Activated CD8-positive, alpha-beta memory T cell treated with anti-CD3 and anti-CD28 coated beads for 1 hour (primary cell): ENCODE measurements around the gene SMAP2.

Source experiments
- DNase-seq, 2 donors: peaks; one replicate each; pipeline ENCODE4 v3.0.0-alpha.2; 2020; ENCODE audit warnings: low read depth in 1 of 2; ENCODE audit errors: extremely low read depth in 1 of 2

SMAP2 gene

DNA sequence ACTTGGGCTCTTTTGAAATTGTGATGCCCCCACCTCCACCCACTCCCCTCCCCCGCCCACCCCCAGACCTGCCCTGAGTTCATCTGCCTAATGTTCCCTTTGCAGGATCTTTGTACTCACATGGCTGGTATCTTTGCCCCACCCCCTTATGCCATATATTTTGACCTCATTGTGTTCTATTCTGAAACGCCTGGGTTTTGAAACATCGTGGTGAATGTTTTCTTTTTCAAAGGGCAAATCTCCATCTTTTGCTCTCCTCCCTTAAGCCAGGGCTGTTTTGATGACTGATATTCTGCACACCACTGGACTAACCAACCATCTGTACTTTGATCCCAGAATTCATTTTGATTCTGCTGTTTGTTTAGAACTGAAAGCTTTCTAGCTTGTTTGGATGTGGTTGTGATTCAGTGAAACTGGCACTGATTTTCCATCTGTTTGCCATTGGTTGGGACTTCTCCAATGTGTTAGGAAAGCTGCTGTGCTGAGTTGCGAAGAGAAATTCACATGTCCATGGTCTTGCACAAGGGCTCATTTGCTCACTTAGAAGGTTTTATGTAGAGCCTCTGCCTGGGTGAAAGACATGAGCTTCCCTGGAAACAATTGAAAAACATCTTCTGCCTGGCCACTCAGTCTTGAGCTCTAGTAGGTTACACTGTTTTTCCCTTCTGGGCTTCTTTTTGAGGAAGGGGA lies 16.5 kb downstream of the SMAP2 start:
- DNase-seq, result no peak

DNA sequence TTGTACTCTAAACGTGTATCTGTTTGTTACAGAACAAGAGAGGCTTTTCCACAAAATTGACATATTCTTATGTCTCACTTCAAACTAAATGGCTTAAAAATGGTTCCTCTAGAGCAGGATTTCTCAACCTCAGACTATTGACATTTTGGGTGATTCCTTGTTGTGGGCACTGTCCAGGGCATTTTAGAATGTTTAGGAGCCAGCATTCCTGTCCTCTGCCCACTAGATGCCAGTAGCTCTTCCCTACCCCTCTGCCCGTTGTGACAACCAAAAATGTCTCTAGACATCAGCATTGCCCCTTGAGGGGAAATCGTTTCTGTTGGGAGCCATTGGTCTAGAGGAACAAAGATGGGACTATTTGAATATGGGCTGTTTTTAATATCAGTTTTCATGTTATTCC lies 17.3 kb downstream of the SMAP2 start:
- no peak for DNase-seq

DNA sequence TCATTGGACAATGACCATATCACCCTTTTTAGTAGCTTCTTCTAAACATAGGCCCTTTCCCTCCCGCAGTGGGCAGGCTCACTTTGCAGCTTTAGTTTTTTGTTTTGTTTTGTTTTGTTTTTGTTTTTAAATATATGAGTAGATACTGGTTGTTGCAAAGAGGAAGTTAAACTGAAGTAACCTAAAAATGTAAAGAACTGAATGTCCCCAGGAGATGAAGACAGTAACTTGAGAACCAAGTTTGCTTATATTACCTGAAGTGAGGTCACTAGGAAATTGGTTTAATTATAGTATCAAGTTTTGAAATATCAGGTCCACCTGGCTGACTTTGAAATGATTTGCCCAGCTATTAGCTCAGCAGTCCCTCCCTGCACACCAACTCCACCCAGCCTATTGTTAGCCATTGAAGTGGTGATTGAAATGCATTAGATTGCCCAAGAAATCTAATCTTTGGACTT lies 18.2 kb downstream of the SMAP2 start:
- no peak for DNase-seq

DNA sequence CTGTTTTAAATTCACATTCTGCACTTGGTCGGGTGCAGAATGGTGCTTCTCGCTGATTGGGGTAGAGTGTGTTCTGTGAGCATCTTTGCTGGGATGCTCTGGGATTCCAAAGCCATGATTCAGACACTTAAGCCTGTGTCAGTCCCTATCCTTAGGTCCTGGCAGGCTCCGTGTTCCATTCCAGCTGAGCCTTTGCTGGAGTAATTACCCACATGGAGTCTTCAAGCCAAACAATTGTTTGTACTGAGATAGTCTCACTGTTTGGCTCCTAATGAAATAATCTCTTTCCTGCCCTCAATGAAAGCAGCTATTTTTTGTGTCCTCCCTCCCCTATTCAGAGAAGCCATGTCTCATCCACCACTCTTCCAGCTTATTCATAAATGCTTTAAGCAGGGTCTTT lies 18.7 kb downstream of the SMAP2 start:
- DNase-seq, result no peak

DNA sequence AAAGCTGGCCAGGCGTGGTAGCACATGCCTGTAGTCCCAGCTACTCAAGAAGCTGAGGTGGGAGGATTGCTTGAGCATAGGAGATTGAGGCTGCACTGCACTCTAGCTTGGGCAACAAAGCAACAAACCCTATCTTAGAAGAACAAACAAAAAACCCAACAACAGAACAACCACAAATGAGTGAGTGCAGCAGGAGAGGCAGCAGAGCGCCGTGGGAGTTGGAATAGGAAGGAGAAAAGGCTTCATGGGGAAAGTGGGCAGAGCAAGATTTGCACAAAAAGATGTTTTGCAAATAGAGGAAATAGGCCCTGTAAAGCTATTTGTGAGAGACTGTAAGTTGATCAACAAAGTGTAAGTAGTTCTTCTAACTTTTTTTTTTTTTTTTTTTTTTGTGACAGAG lies 19.6 kb downstream of the SMAP2 start:
- no peak for DNase-seq

DNA sequence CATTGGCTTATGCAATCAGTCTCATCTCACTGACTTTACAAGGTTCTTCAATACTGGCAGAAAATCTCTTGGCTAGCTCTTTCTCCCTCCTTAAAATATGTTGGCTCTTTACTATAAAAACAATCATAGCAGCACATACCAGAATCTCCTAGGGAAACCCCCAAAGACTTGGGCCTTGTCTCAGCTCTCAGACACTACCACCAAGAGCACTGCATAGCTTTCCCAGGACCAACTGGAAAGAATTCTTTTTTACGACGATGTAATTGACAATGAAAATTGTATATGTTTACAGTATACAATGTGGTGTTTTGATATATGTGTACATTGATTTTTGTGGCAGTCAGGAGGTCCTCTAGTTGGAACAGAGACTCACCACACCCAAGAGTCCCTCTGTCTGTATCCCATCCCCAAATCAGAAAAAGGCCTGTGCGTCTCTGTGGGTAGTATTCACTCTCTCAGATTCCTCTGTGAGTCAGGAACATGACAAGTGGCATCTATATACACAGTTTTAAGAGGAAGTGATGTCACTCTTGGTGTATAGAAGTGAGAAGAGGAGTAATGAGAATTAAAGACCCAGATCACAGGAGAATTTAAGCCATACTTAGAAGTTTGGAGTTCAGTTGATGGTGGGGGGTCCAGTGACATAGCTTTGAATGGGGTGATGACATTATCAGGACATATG lies 21.1 kb downstream of the SMAP2 start:
- no peak for DNase-seq

DNA sequence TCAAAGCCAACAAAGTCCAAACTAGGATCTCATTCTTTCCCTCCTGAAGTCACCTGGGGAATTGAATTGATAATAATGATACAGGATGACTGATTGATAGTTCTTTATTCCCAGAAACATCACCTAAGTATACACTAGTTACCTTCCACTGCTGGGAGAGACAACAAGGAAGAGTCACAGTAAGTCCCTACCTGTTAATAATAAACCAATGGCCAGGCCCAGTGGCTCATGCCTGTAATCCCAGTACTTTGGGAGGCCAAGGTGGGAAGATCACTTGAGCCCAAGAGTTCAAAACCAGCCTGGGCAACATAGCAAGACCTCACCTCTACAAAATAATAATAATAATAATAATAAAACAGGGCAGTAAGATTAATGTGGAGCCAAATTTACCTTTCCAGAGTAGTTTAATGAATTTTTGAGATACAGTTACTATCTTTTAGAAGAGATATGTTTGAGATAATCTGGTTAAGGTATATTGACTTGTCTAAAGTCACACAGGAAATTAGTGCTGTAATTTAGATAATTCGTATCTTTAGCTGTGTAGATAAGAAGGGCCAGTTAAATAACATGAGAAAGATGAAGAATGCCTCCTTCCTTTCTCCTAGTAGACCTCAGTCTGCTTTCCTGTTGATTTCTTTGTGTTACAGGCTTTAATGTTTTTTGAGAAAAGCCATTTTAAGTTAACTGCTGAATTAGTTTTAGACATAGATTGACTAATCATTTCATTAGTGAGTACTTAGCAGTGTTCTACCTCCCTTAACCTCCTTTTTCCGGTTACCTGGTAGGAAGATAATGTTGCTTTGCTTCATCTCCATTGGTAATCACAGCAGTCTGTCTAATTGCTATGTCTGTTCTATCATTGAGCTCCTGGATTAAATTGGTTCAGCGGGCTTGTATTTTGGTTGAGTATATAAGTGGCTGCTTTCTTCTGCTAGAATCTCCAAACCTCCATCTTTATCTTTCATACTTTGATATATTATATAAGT lies 22.0 kb downstream of the SMAP2 start:
- DNase-seq, result no peak

DNA sequence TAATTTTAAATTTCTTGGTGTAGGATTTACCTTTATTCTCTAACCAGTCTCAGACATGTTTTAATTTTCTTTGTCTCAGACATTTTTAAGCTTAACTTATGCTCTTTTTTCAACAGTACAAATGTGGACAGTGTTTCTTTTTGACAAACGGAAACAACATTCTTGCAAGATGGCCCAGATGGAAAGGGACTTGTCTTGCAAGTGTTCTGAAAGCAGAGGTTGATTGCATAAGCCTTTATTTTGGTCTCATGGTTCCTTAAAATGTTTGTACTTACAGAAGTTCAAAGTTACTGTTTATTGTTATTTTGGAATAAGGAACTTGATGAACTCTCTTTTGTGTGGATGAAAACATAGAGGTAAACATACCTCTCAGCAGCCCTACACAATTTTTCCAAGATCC lies 22.9 kb downstream of the SMAP2 start:
- no peak for DNase-seq

DNA sequence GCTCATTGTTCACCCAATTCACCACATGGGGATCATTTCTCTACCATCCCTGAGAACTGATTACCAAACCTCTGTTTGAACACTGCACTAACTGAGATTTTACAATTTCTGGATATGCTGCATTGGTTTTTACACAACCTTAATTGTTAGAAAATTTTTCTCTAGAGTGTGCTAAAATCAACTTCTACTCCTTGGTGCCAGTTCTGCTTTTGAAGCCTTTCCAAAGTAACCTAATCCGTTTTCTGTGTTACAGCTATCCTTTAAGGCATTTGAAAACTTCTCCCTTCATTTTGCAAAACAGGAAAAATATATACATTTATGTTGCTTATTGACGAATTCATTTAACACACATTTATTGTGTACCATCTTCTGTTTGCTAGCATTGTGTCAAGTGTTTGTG lies 23.7 kb downstream of the SMAP2 start:
- no peak for DNase-seq

DNA sequence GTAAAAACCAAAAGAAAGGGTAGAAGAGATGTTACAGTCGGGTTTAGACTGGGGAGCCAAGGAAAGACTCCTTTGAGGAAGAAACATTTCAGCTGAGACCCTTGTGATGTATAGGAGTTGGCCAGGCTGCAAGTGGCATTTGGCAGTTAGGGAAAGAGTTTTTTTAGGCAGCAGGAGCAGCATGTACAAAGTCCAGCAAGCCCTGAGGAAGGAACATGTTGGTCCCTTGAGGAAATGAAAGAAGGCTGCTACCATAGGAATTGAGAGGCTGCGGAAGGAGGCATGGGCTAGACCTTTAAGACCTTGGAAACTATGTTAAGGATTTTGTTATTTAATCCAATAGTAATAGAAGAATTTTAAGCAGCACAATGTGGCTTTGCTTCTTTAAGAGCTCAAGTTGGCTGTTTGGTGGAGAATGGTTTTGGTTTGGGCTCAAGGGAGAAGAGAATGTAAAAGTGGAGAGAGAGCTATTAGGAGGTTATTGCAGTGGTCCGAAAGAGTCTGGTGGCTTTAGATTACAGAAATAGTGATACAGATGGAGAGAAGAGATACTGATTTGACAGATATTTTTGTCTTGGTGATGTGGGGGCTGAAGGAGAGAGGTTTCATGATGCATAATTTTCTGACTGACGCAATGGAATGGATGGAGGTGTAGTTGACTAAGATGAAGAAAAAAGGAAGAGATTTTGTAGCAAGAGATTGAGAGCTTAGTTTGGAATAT lies 26.6 kb downstream of the SMAP2 start:
- no peak for DNase-seq

DNA sequence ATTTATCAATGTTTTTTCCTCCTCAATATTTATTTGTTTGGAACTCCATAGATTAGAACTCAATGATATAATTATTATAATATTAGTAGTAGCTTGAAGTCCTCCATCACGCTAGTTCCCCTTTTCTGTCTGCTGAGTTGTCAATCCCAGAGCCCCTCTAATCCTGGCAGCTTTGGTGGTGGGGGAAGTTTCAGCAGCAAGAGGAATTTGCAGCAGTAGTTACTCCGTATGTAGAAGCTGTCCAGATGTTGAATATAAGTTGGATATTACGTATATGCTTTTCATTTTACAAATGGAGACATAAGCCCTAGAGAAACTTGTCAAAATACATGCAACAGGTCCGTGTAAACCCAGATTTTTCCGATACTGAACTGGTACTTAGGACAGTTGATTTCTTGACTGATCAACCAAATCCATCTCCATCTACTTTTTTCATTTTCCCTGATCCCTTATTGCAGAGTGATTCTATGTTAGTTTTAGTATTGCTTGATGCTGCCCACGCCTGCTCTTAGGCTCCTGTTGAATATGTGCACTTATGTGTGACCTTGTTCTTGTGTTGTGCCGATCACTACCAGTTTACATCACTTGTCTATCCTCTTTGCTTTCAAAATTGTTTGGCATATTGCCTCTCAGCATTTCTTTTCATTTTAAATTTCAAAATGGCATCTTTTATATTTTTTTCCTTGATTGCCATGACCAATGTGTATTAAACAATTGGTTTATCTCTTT lies 28.1 kb downstream of the SMAP2 start:
- no peak for DNase-seq

DNA sequence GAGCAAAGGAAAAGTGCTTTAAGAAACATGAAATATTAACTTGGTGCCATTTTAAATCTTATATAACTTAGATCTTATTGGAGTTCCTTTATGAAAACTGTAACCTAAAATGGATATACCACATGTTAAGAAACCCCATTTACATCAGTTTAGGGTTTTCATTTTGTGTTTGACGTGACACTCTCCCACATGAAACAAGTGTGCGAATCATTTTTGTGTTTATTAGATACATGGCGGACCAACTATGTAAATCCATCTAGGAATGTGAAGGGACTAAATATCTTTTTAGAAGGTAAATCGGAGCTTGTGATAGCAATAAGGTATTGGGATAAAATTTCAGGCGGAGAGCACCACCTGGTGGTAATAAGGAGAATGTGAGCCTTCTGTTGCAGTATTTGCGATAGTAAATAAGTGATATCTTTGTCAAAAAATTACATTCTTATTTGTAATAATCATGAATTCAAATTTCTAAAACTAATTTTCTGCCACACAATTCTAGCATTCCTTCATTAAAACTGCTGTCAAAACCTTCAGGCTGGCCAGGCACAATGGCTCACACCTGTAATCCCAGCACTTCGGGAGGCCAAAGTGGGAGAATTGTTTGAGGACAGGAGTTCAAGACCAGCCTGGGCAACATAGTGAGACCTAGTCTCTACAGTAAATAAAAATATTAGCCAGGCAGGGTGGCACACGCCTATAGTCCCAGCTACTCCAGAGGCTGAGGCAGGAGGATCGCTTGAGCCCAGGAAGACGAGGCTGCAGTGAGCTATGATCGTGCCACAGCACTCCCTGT lies 31.3 kb downstream of the SMAP2 start:
- DNase-seq, result no peak

DNA sequence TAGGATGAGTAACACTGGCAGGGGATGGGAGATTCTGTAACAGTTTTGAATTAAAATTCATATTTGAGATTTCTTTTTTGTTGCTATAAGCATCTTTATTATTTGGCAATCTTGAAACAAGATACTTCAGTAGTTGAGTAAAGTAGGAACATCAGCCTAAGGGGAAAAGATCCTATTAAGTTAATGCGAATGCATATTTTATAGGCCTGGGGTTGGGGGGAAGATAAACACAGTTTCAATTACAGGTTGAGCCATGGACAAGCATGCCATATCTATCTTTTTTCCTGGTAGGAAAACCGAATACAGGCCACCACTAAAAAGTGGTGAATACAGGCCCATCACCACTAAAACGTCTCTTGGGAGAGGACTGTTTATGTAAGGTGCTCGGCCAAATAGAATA lies 32.3 kb downstream of the SMAP2 start:
- DNase-seq, result no peak

DNA sequence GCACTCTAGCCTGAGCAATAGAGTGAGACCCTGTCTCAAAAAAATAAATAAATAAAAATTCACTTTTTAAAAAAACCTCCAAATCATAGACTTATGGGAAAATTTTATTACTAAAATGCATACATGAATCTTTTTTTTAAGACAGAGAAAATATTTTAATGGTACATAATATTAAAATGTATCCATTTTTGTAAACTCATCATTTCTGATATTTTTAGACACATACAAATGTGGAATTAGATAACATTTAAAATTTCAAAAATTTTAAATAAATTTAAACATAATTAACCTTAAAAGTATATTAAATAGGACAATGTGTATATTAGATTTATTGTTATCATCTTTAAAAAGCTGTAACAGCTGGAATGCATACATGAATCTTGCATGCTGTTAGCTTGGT lies 33.9 kb downstream of the SMAP2 start:
- DNase-seq, result no peak

DNA sequence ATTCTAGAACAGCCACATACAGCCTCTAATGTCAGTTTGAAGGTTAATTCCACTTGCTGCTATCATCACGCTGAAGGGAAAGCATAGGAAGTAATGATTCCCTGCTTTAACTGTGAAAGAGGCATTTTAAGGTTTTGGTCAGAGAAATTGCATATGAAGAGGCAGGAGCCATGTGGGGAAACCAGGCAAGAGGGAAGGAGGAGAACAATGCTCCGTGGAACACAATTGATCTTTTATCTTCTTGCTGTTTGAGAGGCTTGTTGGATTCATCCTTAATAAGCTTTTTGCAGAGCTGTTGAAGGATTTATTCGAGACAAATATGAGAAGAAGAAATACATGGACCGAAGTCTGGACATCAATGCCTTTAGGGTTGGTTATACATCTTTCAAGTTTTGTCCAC lies 35.9 kb downstream of the SMAP2 start:
- DNase-seq, result no peak

DNA sequence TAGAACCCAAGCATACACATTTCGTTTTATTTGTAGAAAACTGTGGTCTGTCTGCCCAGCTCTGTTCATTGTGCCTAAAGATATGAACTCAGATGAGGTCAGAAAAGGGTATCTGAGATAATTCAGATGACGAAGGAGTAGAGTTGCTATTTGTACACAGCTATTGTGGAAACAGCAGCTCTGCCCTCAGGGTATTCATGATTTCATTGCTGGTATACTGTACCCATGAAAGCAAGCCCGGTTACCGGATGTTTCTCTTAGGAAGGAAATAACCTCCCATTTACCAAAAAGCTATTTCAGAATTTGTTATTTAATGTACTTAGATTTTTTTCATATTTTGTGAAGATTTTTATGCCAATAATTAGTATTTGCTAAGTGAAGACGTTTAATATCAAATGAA lies 37.8 kb downstream of the SMAP2 start:
- no peak for DNase-seq

DNA sequence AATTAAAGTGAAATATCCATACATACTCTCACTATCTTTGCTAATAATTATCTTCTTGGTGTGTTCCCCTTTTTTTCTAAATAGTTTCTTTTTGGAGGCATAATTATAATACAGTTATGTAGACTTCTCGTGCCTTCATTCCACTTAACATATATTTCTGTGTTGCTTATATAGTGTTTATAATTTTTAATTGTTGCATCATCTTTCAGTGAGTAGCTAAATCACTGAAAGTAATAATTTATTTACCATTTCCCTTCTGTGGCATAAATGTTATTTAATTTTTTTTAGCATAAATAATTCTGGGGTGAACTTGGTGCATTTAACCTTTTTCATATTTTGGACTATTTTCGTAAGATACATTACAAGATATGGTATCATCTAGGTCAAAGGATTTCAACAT lies 38.3 kb downstream of the SMAP2 start:
- no peak for DNase-seq

DNA sequence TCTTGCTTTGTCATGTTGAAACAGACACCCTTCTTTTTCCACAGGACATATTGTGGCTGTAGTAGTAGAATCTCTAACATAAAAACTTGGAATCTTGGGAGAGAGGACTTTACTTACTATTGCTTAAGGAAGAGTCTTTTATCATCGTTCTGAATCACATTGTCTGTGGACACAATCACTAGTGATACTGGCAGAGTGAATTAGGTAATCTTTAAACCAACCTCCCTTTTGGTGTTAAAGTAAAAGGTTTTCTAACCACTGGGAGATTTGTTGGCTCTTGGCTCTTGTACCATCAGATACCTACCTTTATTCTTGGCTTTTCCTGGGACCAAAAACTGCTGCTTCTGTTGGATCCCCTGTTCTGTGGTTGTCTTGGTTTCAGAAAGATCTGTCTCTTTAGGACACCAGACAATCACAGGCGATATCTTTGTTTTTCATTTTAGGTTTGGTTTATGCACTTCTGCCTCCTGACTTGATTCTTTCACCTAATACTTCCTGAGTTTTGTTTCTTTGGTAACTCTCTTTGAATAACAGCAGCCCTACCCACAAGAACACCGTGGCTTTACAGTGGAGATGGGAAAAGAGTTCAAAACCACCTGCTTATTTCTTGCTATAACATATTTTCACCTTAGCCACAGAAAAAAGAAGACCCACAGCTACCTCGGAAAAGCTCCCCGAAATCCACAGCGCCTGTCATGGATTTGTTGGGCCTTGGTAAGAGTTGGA lies 40.2 kb downstream of the SMAP2 start:
- DNase-seq, result no peak

DNA sequence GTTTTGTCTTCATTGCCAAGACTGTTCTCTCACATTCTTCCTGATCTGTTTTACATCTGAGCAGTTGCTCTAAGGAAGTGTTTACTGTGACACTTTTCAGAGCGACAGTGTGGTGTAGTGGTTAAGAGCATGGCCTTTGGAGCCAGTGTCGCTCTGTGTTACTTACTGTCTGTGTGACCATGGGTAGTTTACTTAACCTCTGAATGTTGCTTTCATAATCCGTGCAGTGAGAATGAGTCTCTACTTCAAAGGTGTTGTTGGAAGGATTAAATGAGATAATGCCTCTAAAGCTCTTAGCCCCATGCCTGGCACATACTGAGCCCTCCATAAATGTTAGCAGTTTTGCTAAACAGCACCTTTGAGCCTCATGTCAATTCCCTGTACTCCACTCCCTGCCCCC lies 40.8 kb downstream of the SMAP2 start:
- DNase-seq, result no peak
